Heart left ventricle (tissue), 13 donors: ENCODE results near the gene TMEM229B.

Experiments
- POLR2A ChIP-seq, 2 donors: fragments of 450-650 bp; IDR thresholded peaks; one replicate each; pipeline ENCODE4 v1.6.1; 2017; ENCODE audit warnings: antibody characterized with exemption in 2 of 2, mild to moderate bottlenecking in 2 of 2, moderate library complexity in 2 of 2
- TF ChIP-seq, protein P1 (sequence below), 12 donors: fragments of 200-600 bp; sonication (generic) in 4 of 12; IDR thresholded peaks; one replicate each; pipeline versions ENCODE4 v1.5.0 to v1.8.0; 2018 to 2022; ENCODE audit warnings: antibody characterized with exemption in 12 of 12, mild to moderate bottlenecking in 5 of 12
- donor health status: ischemic (EF 13 %, LVEDD 7.1; RV severe dilation, severe dysfunction).
- donor health status: DM: no; HTN: yes; CAD: no.
- donor health status: DM: no; HTN: no; CAD: no.
- donor health status: ischemic (EF 25% LVEDD 6.9; RV normal size, moderate dysfunction).
- donor health status: ischemic (EF 25% LVEDD 5.7; RV mildly dilated, moderate dysfunction).
- donor health status: ischemic (EF 35%, LVEDD 5.7; RV mildly dilated, moderate dysfunction).
- donor health status: nonischemic (EF 11% LVEDD 7.7; RV severe dilation, severe dysfunction).
- donor health status: DM: yes; HTN: yes; CAD: no.
- donor health status: PGD.
- donor health status: ischemic (EF 29% LVEDD 5.4; RV normal size, mild dysfunction).
- donor health status: nonischemic (EF 23%, LVEDD 6.1; RV moderate dilation, normal function).

DNA sequence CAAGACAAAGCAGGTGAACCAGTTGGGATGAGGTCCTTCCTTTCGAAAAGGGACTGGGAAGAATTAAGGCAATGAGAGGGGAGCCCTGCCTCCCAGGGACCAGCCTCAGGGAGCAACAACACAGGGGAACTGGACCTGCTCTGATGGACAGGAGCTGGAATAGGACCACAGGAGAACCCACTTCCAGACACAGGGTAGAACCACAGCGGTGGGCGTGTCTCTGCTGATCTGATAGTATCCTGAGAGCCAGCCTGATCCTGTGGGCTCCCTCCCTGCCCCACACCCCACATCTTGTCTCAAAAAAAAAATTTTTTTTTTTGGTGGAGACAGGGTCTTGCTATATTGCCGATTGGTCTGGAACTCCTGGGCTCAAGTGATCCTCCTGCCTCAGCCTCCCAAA lies 62.9 kb downstream of the TMEM229B start:
- TF ChIP-seq, protein P1, sequence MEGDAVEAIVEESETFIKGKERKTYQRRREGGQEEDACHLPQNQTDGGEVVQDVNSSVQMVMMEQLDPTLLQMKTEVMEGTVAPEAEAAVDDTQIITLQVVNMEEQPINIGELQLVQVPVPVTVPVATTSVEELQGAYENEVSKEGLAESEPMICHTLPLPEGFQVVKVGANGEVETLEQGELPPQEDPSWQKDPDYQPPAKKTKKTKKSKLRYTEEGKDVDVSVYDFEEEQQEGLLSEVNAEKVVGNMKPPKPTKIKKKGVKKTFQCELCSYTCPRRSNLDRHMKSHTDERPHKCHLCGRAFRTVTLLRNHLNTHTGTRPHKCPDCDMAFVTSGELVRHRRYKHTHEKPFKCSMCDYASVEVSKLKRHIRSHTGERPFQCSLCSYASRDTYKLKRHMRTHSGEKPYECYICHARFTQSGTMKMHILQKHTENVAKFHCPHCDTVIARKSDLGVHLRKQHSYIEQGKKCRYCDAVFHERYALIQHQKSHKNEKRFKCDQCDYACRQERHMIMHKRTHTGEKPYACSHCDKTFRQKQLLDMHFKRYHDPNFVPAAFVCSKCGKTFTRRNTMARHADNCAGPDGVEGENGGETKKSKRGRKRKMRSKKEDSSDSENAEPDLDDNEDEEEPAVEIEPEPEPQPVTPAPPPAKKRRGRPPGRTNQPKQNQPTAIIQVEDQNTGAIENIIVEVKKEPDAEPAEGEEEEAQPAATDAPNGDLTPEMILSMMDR (IDR thresholded peaks at IDR 0.05): no peak
- no peak for TF ChIP-seq POLR2A (IDR thresholded peaks at IDR 0.05)
